ENCODE results near the gene RUBCN.
A peak's percentile ranks its signal among the peaks of the same experiment; 100 is the strongest.
"Not testable (repeated sequence)": the region's sequence is repeated elsewhere in the genome, so short reads cannot be mapped to it uniquely, and the experiment has no call there.

Gene RUBCN

GRCh38 chr3:197626404-197627157 lies 110.1 kb downstream of the RUBCN start:
- not testable (repeated sequence) for DNase-seq (ENCODE audit: low read depth)
- peak overlapping the region; percentile 37 for H3K4me3 ChIP-seq (ENCODE audit: low read length)

- not testable (repeated sequence) for DNase-seq (ENCODE audit: low read depth); H3K4me3 ChIP-seq (ENCODE audit: low read length)
These were observed 115.2 kb downstream of the RUBCN start for GRCh38 chr3:197621478-197621877.
